GM19351 (cell line): ENCODE data around the gene EXOC3L2.
"Not testable (repeated sequence)": the region's sequence is repeated elsewhere in the genome, so short reads cannot be mapped to it uniquely, and the experiment has no call there.

Experiments
- ATAC-seq: cut with Tn5 transposase; IDR thresholded peaks from one replicate; pipeline ENCODE4 v1.9.1; 2021; ENCODE audit warnings: mild to moderate bottlenecking, moderate library complexity; ENCODE audit not compliant: unreplicated experiment

The EXOC3L2 gene

DNA sequence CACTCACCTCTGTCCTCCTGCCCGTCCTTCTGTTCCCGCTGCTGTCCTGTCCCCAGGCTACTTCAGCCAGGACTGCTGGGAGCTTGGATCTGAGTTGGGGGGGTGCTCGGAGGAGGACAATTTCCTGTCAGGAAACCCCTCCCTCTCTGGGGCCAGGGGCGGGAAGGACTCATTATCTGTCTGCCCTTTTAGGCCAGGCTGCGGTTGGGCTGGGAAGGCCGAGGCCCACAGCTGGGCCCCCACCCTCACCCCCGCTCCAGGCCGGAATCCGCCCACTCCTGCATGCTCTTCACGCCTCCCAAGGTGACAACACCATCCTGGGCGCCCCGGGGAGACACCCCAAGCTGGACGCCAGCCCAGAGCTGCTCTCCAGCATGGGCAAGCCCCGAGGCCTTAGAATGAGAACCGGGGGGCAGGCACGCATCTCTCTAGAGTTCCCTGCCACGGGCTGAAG is at the start of gene EXOC3L2:
Gene EXOC3L2, minus strand, starts transcription at position 74 of the 454 bp plus-strand sequence. CDS start 6,362 bp downstream, outside the sequence.
- no peak for ATAC-seq

DNA sequence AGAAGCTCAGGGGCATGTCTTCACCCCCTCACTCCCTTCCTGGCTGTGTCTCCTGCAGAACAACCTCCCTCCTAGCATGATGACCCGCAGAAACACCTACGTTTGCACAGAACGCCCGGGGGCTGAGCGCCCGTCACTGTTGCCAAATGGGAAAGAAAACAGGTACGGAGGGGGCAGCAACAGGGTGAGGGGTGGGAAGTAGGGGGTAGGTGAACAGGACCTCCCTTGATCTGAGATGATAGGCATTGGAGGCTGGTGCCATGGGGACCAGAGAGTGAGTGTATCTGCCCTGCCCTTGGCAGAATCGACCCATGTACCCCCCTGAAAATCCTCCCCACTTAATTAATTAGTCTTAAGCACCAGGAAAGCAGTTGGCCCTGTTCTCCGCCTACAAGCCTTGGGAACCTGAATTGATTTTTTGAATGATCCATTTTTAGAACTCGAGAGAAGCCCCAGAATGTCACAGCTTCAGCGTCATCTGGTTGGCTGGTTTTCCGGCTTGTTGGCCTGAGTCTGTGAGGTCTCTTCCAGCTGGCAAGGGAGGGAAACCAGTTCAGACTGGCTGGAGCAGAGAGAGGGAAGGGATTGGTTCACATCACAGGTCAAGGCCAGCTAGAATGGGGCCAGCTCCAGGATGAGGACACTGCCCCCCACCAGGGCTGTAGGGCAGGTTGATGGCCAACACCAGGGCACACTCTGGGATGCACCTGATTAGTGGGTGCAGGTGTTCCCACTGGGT is 49.3 kb upstream of the EXOC3L2 start:
- no peak for ATAC-seq

DNA sequence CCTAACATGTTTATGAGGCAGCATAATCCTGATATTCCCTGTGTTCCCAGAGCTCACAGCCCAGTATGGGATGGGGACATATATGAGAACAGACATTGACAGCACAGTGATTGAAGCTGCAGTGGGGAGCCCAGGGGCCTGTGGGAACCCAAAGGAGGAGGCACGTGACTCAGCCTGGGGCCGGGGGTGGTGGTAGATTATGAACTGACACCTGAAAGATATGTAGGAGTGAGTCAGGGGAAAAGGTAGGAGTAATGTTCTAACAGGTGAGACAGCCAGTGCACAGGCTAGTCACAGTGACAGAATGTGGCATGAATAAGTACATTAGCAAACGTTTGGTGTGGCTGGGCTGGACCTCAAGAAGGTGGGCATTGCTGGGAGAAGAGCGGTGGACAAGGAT is 48.5 kb upstream of the EXOC3L2 start:
- no peak for ATAC-seq

DNA sequence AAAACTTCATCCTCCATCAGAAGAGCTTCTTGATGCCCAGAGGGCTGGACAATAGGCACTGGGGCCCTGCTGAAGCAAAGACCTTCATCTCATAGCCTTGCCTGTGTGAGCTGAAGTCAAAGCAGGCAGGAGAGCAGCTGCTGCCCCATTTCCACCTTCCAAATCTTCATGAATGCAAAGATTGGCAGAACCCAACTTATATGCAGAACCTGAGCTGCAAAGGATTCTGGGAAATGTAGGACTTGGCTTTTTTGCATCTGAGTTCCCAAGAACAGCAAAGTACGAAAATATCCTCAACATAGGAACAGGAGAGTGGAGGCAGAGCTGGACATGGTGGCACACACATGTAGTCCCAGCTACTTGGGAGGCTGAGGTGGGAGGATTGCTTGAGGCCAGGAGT is 46.6 kb upstream of the EXOC3L2 start:
- ATAC-seq = no peak

DNA sequence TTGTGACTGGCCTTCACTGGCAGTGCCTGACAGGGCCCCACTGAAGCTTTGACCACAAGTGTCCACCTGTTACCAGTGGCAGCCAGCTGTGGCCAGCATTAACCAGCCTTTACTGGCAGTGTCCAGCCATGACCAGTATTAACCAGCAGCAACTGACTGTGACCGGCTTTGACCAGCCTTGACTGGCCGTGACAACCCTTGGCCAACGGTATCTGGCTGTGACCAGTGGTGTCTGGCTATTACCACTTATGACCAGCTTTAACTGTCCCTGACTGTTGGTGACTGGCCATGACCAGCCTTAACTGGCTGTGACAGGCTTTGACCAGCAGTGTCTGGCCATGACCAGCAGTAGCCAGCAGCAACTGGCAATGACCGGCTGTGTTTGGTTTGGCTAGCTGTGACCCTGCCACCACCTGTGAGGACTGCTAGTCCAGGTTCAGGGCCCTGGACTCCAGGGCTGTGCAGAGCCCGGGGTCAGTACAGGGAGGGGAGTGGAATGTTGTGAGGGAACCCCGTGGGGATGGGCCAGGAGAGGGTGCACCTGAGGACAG is 45.2 kb upstream of the EXOC3L2 start:
- ATAC-seq = no peak

DNA sequence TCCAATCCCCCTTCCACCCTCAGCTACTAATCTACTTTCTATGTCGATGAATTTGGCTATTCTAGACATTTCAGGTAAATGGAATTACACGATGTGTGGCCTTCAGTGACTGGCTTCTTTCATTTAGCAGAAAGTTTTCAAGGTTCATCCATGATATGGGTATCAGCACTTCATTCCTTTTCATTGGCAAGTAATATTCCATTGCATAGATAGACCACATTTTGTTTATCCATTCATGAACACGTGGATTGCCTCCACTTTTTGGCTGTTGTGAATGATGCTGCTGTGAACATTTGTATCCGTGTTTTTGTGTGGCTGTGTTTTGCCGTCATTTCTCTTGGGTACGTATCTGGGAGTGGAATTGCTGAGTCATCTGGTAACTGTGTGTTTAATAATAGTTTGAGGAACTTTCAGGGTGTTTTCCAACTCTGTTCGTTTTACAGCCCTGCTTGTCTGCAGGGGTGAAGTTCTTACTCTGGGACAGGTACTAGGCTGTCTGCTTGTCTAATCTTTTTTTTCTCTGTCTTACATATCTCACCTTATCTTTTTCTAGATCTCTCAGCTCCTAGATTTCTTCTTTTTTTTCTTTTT is 38.3 kb upstream of the EXOC3L2 start:
- no peak for ATAC-seq

DNA sequence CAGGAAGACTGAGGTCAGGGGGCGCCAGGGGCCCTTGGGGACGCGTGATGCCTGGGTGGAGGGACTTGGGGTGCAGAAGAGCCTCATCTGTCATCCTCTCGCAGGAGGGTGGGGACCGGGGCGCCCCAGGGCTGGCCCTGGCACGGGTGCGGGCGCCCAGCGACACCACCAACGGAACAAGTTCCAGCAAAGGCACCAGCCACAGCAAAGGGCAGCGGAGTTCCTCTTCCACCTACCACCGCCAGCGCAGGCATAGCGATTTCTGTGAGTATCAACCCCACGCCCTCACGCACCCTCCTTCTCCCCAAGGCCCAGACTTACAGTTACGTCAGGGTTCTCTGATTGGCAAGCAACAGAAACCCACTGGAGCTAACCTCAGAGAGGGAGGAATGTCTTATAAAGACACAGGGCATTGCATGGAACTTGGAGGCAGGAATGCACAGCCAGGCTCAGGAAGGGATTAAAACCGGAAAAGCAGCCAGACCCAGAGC is 35.3 kb upstream of the EXOC3L2 start:
- no peak for ATAC-seq

DNA sequence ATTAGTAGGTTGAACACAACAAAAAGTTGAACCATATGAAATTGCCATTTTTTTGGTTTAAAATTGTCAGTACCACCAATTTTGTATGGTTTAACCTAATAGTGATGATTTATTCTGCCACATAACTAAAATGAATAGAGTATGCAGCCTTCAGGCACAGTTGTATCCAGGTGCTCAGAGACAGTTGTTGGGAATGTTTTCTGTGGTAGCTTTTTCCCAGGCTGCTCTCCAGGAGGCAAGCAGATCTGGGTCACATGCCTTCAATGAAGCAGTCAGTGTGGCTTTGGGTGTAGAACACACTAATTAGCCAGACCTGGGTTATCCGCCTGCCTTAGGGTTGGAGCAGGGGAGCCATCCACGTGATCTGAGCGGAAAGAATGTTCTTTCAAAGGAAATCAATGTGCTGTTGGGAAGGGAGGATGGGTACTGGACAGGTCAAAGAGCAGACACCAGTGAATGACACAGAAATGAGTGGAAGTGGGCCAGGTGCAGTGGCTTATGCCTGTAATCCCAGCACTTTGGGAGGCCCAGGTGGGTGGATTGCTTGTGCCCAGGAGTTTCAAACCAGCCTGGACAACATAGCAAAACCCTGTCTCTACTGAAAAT is 34.5 kb upstream of the EXOC3L2 start:
- ATAC-seq = no peak

DNA sequence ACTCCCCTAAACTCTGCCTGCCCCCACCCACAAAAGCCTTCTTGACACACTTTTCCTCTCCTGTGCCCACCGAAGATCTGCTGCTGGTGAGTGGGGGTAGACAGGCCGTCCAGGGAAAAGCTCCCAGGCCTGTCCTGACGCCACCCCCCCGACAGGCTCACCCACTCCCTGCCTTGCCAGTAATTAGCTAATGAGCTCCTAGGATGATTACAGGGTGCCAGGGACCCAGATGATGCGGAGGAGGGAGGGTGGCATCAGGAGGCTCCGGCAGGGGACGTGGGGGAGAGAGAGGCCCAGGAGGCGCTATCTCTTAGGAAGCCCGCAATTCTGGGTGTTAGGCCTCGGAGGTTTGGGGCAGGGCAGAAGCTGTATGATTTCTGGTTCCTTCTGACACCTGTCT is 32.9 kb upstream of the EXOC3L2 start:
- ATAC-seq = no peak

DNA sequence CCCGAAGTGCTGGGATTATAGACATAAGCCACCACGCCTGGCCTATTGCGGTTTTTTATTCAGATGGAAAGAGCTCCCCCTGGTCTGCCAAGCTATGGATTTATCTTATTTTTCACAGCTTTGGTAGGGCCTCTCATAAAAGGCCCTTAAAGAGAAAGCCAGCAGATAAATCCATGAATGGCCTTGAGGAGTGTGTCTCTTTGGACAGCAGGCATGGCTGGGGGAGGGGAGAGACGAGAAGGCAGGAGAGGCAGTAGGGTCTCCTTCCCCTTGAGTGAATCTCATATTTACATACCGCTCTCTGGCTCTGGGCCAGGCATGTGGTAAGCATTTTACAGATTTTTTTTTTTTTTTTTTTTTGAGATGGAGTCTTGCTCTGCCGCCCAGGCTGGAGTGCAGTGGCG is 31.1 kb upstream of the EXOC3L2 start:
- ATAC-seq = no peak

DNA sequence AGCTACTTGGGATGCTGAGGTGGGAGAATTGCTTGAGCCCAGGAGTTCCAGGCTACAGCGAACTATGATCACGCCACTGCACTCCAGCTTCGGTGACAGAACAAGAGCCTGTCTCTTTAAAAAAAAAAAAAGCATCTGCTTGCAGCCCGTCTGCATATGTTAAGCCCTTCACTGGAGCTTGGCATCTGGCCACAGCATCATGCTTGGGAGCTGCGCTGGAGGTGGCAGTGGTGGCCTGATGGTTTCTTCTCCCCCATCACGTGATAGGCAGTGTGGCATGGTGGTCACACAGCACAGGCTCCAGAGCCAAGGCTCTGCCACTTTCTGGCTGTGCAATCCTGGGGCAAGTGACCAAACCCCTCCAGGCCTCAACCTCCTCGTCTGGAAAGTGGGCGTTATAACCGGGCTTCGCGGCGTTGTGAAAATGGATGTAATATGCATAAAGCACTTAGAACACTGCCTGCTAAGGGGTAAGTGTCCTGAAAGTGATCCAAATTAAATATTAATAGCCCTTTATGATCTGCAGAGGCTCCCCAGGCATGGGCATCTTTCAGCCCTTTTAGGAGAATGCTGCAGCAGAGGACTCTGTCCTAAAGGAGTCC is 30.3 kb upstream of the EXOC3L2 start:
- ATAC-seq = no peak

DNA sequence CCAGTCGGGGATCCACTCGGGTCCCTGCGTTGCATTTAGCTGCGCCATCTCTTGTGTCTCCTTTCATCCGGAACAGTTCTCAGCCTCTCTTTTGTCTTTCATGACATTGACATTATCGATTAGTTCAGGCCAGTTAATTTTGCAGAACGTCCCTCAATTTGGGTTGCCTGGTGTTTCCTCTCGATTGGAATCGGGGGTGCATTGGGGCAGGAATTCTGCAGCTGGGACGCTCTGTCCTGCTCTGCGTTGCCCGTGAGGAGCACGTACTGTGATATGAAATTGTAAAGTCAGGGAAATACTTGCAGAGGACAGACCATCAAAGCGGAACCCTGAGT is 28.3 kb upstream of the EXOC3L2 start:
- ATAC-seq = no peak

DNA sequence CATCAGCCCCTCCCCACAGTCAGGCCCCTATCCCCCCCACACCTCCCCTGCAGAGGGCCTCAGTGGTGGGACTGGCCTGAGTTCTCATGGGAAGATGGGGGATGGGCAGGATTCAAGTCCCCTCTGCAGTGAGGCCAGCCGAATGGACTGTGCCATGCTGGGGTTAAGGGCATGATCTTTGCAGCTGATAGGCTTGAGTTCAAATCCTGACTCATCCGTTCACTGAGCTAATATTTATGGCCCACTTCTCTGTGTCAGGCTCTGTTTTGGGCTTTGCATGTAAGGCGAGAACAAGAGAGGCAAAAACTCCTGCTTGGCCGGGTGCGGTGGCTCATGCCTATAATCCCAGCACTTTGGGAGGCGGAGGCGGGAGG is 26.5 kb upstream of the EXOC3L2 start:
- ATAC-seq = no peak

DNA sequence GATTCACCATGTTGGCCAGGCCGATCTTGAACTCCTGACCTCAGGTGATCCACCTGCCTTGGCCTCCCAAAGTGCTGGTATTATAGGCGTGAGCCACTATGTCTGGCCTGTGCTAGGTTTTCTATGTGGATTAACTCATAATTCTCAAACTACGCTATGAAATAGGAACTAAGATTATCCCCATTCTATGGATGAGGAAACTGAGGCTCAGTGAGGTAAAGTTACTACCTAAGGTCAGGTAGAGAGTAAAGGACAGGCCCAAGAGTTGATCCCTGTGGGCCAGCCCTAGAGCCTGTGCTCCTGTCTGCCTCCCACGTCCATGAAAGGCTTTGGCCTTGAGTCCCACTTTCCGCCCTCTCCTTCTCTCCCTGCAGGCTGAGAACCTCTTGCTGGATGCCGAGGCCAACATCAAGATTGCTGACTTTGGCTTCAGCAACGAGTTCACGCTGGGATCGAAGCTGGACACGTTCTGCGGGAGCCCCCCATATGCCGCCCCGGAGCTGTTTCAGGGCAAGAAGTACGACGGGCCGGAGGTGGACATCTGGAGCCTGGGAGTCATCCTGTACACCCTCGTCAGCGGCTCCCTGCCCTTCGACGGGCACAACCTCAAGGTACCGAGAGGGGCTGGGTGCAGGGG is 26.0 kb upstream of the EXOC3L2 start:
- no peak for ATAC-seq

DNA sequence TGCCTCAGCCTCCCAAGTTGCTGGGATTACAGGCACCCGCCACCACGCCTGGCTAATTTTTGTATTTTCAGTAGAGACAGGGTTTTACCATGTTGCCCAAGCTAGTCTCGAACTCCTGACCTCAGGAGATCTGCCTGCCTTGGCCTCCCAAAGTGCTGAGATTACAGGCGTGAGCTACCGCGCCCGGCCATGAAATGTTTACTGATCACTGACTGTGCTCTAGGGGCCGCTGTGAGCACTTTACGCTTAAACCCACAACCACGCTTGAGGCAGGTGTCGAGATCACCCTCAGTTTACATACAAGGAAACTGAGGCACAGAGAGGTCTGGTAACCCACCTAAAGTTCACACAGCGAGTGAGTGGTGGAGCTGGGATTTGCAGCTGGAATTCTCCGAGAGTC is 24.7 kb upstream of the EXOC3L2 start:
- not testable (repeated sequence) for ATAC-seq

DNA sequence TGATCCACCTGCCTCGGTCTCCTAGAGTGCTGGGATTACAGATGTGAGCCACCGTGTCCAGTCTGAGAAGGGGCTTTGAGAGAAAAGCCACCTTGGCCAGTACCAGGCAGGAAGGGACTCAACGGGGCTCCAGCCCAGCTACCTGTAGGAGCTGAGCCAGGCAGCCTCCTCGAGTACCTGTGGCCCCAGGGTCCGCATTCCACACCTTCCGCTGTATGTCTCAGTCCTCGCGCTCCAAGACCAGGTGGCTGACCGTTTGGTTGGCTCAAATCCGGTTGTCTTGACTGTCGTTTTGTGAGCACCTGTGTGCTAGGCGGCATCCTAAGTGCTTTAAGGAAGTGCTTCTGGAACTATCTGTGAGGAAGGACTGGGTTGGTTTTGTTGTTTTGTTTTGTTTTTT is 22.1 kb upstream of the EXOC3L2 start:
- no peak for ATAC-seq

DNA sequence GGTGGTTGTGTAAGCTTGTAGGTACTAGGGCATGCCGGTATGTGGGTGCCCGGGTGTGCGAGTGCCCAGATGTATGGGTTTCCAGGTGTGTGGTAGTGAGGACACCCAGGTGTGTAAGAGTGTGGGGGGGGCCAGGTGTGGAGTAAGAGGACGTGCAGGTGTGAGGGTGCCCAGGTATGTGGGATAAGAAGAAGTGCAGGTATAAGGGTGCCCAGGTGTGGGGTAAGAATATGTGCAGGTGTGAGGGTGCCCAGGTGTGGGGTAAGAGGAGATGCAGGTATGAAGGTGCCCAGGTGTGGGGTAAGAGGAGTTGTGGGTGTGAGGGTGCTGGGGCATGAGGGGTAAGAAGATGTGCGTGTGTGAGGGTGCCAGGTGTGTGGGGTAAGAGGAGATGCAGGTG is 20.2 kb upstream of the EXOC3L2 start:
- no peak for ATAC-seq

DNA sequence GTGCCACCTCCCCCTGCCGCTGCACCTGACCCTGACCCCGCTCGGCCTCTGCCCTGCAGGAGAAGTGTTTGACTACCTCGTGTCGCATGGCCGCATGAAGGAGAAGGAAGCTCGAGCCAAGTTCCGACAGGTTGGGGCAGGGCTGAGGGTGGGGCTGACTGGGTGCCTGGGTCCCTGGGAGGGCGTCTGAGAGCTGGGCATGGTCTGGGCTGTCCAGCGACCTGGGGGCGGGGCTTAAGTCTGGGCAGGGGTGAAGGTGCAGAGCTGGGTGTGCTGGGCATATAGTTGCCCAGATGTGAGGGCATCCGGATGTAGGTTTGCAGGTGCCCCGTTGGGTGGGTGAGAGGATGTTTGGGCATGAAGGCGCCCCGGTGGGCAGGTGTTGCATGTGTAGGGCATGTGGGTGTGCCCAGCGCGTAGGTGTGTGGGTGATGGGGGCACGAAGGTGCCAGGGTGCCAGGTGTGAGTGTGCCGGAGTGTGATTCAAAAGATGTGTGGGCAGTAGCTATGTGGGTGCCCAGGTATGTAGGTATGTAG is 19.6 kb upstream of the EXOC3L2 start:
- ATAC-seq = no peak

DNA sequence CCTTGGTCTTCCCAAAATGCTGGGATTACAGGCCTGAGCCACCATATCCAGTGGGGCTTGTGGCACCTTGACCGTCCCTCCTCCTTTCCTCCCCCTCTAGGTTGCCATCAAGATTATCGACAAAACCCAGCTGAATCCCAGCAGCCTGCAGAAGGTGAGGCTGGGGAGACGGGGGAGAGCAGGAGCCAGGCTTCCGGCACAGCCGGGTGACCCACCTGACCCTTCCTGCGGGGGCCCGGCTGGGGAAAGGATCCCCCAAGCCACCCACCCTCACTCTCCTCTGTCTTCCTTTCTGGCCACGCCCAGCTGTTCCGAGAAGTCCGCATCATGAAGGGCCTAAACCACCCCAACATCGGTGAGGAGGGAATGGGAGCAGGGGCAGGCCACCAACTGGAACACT is 17.8 kb upstream of the EXOC3L2 start:
- ATAC-seq = no peak

DNA sequence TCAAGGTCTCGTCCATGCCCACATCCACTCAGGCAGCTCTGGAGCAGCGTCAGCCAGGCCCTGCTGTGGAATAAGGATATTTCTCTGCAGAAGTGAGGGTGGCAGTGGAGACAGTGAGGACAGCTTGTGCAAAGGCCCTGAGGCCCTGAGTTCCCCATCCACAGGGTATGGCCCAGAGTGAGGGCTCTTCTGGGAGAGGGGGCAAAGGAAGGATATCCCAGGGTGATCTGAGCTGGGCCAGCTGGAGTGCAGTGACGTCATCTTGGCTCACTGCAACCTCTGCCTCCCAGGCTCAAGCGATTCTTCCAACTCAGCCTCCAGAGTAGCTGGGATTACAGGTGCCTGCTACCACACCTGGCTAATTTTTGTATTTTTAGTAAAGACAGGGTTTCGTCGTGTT is 17.4 kb upstream of the EXOC3L2 start:
- no peak for ATAC-seq

DNA sequence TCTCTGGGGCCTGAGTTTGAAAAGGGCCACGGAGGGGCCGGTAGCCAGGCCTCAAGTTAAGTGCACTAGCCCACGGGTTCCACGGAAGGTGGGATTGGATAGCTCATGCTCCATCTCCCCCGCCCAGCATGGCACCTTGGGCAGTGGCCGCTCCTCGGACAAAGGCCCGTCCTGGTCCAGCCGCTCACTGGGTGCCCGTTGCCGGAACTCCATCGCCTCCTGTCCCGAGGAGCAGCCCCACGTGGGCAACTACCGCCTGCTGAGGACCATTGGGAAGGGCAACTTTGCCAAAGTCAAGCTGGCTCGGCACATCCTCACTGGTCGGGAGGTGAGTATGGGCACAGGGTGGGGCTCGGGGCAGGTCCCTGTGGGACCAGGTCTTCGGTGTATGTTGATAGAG is 13.7 kb upstream of the EXOC3L2 start:
- ATAC-seq = no peak
